Measurements from ENCODE around the gene SLIT3.

DNA sequence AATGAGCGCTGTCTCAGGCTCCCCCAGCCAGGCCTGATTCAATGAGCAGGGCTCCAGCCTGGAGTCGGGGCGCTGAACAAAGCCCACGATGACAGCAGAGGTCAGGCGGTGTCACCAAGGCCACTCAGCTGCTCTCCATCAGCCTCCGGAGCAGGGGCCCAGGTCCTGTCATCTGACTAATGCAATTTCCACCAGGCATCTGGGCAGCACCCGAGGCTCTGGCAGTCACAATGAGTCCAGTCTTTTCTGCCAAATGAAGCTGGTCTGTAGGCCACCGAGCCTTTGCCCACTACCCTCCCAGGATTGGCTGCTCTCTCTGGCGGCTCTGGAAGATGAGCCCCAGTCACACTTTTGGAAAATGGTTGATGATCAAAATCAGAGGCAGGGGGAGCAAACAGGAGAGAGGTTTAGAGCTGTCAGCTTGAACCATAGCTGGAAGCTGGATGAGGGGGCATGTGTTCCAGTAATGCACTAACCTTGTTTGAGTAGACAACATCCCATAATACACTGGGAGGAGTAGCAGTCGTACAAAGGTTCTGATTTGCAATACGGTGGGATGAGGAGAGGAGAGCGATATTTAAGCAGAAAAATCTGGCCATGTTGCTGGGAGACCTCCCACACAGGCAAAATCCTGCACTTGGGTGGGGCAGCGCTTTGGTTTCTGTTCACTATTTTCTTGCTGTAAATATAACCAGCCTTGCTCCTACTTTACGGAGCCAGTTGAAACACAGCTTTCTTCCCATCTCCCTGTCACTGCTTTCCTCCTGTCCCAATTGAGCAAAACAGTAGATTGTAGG, 415.4 kb downstream of the SLIT3 start:
- TF ChIP-seq, protein P1, sequence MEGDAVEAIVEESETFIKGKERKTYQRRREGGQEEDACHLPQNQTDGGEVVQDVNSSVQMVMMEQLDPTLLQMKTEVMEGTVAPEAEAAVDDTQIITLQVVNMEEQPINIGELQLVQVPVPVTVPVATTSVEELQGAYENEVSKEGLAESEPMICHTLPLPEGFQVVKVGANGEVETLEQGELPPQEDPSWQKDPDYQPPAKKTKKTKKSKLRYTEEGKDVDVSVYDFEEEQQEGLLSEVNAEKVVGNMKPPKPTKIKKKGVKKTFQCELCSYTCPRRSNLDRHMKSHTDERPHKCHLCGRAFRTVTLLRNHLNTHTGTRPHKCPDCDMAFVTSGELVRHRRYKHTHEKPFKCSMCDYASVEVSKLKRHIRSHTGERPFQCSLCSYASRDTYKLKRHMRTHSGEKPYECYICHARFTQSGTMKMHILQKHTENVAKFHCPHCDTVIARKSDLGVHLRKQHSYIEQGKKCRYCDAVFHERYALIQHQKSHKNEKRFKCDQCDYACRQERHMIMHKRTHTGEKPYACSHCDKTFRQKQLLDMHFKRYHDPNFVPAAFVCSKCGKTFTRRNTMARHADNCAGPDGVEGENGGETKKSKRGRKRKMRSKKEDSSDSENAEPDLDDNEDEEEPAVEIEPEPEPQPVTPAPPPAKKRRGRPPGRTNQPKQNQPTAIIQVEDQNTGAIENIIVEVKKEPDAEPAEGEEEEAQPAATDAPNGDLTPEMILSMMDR (IDR thresholded peaks at IDR 0.05) = no peak
- no peak for TF ChIP-seq POLR2A (IDR thresholded peaks at IDR 0.05)

Measured in right lobe of liver (tissue), 4 donors.